GM12878 (cell line): ENCODE results near the gene SCEL. TPM values are rescaled to one million over a fixed set of nuclear protein-coding genes. Genes with fewer than 3 reads are reported as not detected.
A peak's percentile ranks its signal among the peaks of the same experiment; 100 is the strongest.

Experiments used
- ATAC-seq: fragments of 200-7000 bp; cut with Tn5 transposase; 3 replicates; pipeline ENCODE4 v1.9.1; 2020; ENCODE audit warnings: mild to moderate bottlenecking, moderate library complexity
- BruUV-seq: library from RNA; stranded (reverse); fragments of 400-500 nt; replicated peaks from 2 replicates; lab custom pipeline; 2021; lab: Mats Ljungman, UMichigan
- CTCF ChIA-PET: fragments of 300-600 bp; sonication (Branson Sonifier 250); formaldehyde crosslinking; extraction: SDS; loops from one replicate; lab custom pipeline; 2021; ENCODE audit warnings: inconsistent platforms; lab: Yijun Ruan, JAX
- POLR2A ChIA-PET: fragments of 350-600 bp; formaldehyde crosslinking; extraction: SDS; loops from one replicate; lab custom pipeline; 2021; ENCODE audit warnings: inconsistent platforms; lab: Charles Lee
- RAD21 ChIA-PET: fragments of 300-600 bp; sonication (Branson Sonifier 250); formaldehyde crosslinking; loops from one replicate; lab custom pipeline; 2023; ENCODE audit warnings: antibody characterized with exemption; ENCODE audit not compliant: unreplicated experiment; lab: Charles Lee
- SMC1A ChIA-PET: fragments of 300-600 bp; sonication (Branson Sonifier 250); formaldehyde crosslinking; loops from one replicate; lab custom pipeline; 2023; ENCODE audit not compliant: unreplicated experiment, uncharacterized antibody; lab: Charles Lee
- DNase-seq: peaks from one replicate; pipeline ENCODE4 v3.0.0-alpha.2; 2011; ENCODE audit warnings: low read depth, low spot score
- FAIRE-seq: peaks from 3 replicates; lab custom pipeline; 2011; peaks lifted over from hg19 to GRCh38; lab: Jason Lieb, UNC
- H2AFZ ChIP-seq: 2 replicates; pipeline ENCODE4 v1.6.0; 2011; ENCODE audit warnings: low read depth, low read length, control low read depth; ENCODE audit not compliant: control insufficient read depth
- H3K27ac ChIP-seq: 2 replicates; pipeline ENCODE4 v1.5.1; 2011; ENCODE audit warnings: control low read depth; ENCODE audit not compliant: control insufficient read depth, insufficient read depth
- H3K27me3 ChIP-seq, 2 experiments: replicated peaks in 1 of 2; 2 replicates each; pipeline versions ENCODE4 v1.6.0 to v1.6.1; 2011; ENCODE audit warnings: low read length in 1 of 2; ENCODE audit not compliant: control insufficient read depth in 2 of 2, insufficient read depth in 2 of 2
- H3K36me3 ChIP-seq, 2 experiments: 2 replicates each; pipeline ENCODE4 v1.5.1; 2011; ENCODE audit warnings: low read length in 1 of 2; ENCODE audit not compliant: control insufficient read depth in 2 of 2, insufficient read depth in 2 of 2
- H3K4me1 ChIP-seq: 2 replicates; pipeline ENCODE4 v1.6.1; 2011; ENCODE audit warnings: mild to moderate bottlenecking, low read length, moderate library complexity, mixed read lengths; ENCODE audit not compliant: control insufficient read depth, insufficient read depth
- H3K4me2 ChIP-seq: 2 replicates; pipeline ENCODE4 v1.6.0; 2011; ENCODE audit warnings: control low read depth; ENCODE audit not compliant: control insufficient read depth, insufficient read depth
- H3K4me3 ChIP-seq: fragments of 200-600 bp; sonication (generic); 2 replicates; pipeline ENCODE4 v1.5.1; 2016
- H3K79me2 ChIP-seq: 2 replicates; pipeline ENCODE4 v1.6.0; 2011; ENCODE audit warnings: low read length; ENCODE audit not compliant: control insufficient read depth, insufficient read depth
- H3K9ac ChIP-seq: 2 replicates; pipeline ENCODE4 v1.8.0; 2011; ENCODE audit warnings: low read length, control low read depth, mixed read lengths; ENCODE audit not compliant: control insufficient read depth, insufficient read depth
- H3K9me3 ChIP-seq: replicated peaks from 3 replicates; pipeline ENCODE4 v1.5.1; 2011; ENCODE audit warnings: mild to moderate bottlenecking, low read length; ENCODE audit not compliant: control insufficient read depth, insufficient read depth
- H4K20me1 ChIP-seq: 2 replicates; pipeline ENCODE4 v1.6.0; 2011; ENCODE audit not compliant: control insufficient read depth, insufficient read depth
- EP300 ChIP-seq, 2 experiments: fragments of 150-350 bp in 1 of 2; IDR thresholded peaks; 2 replicates each; pipeline ENCODE4 v1.6.1; 2011 to 2012; ENCODE audit warnings: low read depth in 2 of 2, low read length in 2 of 2, borderline replicate concordance in 1 of 2, improper control_type of control experiment in 1 of 2, inconsistent platforms in 1 of 2; ENCODE audit not compliant: control insufficient read depth in 1 of 2
- MTA2 ChIP-seq: fragments of 450-650 bp; IDR thresholded peaks from 2 replicates; pipeline ENCODE4 v1.6.1; 2016; ENCODE audit warnings: low read depth, mild to moderate bottlenecking, moderate library complexity
- RELB ChIP-seq: fragments of 450-650 bp; IDR thresholded peaks from 2 replicates; pipeline ENCODE4 v1.6.1; 2017; ENCODE audit warnings: low read depth, mild to moderate bottlenecking, moderate library complexity
- SMARCA5 ChIP-seq: fragments of 450-650 bp; IDR thresholded peaks from 2 replicates; pipeline ENCODE4 v1.6.1; 2017; ENCODE audit warnings: mild to moderate bottlenecking
- WGBS: methylation state at CpG from one replicate; pipeline ENCODE4 v1.1.6; 2016; ENCODE audit warnings: low lambda C conversion rate; ENCODE audit not compliant: insufficient replicate concordance, insufficient coverage; ENCODE audit errors: missing lambda C conversion rate; 5-methylcytosine and 5-hydroxymethylcytosine counted together
- in situ Hi-C: fragments of 300-500 bp; cut with MboI; formaldehyde crosslinking; loops from 9 replicates; pipeline ENCODE4 v1.14.3; 2018; ENCODE audit warnings: mixed read lengths
- intact Hi-C: fragments of 100-400 bp; cut with micrococcal nuclease; formaldehyde crosslinking; loops from one replicate; pipeline ENCODE4 v1.14.2; 2022; ENCODE audit not compliant: unreplicated experiment
- polyA plus RNA-seq, 11 experiments: library from polyadenylated mRNA; depleted of rRNA in 4 of 11; unstranded in 6 of 11; stranded (reverse) in 5 of 11; fragments of >200 nt; fragmentation: Nextera tagmentation in 4 of 11; fragmentation: Illumina TruSeq in 1 of 11; extraction: Ambion mirVana in 4 of 11; extraction: Trizol in 1 of 11; gene quantifications; 1 replicate in 1 of 11; 2 replicates in 10 of 11; pipeline versions ENCODE4 v1.2.1 to v1.2.3, GENCODE V29; 2011 to 2016; ENCODE audit warnings: inconsistent platforms in 2 of 11, missing spikeins in 2 of 11, low read depth in 1 of 11
- total RNA-seq, 4 experiments: library from RNA; depleted of rRNA in 3 of 4; stranded (reverse); fragments of >200 nt in 3 of 4; fragmentation: Illumina TruSeq in 1 of 4; extraction: Trizol in 1 of 4; gene quantifications; 2 replicates each; pipeline versions ENCODE4 v1.2.1 to v1.2.3, GENCODE V29; 2013 to 2021

SCEL gene
- total and polyA plus RNA-seq, 10 of the 15 experiments (the other 5 are each of a cell fraction or from before 2014, with no cell fraction given): 0.09 to 0.68 (median 0.16) TPM; not detected in 1

DNA sequence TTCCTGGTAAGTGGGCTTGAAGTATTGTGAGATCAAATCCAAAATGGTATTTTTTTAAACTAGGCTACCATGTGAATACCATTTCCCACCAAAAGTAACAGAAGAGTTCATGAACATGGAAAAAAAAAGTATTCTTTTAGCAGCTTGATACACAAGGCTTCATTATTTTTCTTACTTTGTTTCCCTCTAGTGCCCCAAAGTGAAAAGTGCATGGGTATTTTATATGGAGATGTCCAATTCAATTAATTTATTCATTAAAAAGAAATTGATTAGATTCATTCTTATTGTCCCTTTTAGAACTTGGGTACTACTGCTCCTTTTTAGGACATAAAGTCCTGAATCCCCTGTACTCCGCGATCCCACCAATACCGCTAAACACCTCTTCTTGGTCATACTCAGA lies 28.6 kb upstream of the SCEL start (continued):
- no peak for TF ChIP-seq RELB

DNA sequence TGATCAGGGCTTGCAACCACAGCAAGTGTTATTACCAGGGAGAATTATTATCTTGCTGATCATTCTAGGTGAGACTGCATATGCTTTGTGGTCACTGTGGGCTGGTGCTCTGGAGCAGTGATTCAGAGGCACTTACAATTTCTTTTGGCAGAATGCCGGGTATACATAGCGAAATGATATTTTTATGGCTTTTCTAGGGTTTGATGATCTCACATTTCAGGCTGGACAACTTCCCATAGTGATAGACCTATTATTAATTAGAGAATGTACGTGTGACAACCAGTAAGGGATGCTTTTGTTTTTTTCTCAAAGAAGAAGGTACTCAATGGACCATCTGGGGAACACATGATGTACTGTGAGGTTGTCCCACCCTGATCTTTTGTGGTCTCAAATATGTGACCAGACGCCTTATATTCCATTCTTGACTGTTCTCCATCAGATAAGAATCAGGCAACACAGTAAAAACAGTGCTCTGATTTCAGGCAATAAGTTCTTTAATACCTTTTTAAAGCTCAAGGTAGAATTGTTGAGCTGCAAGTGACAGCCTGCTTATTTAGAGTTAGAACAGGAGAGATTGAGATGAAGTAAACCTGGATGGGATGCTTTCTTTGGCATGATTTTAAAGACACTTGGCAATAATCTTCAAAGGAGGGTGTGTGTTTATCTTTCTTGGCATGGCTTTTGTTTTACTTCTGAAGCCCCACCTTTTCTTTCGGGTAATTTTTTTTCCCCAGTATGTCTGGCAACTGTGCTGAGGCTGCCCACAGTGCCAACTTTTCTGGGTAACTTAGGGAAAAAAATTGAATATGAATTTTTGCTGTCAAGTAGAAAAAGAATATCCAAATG lies 27.4 kb upstream of the SCEL start:
- 74% methylated on average over 5 of the region's 5 CpGs for WGBS
- peak; percentile 84 for ATAC-seq
- H3K27ac ChIP-seq: no peak overlapping the region
- no peaks in the 10 kb centered on the region for H3K79me2 ChIP-seq
- intact Hi-C loops: no loop called here
- TF ChIP-seq SMARCA5: no peak
- TF ChIP-seq MTA2: 0 out of 2 replicates have a peak, but pooled peaks have one; percentile 24
- TF ChIP-seq EP300 (IDR thresholded peaks at IDR 0.05; ENCODE audit: borderline replicate concordance in 1 of 2, control insufficient read depth in 1 of 2, low read depth in 2 of 2, low read length in 2 of 2): no peak
- BruUV-seq: no TSS peak
- FAIRE-seq: no peak
- RAD21 ChIA-PET: no interaction called here
- H4K20me1 ChIP-seq: no peaks in the 10 kb centered on the region
- POLR2A ChIA-PET: interaction anchor here (0.7 kb wide), 1 partner anchor 80 kb away, joined by 4 read pairs; no protein-coding TSS in a partner anchor
- H3K4me1 ChIP-seq: peaks cover 10% of the 10 kb centered on the region
- H3K9me3 ChIP-seq: no peaks in the 10 kb centered on the region
- SMC1A ChIA-PET: interaction anchor here (1.2 to 2.1 kb wide), 2 partner anchors 8 to 26 kb away, joined by 3 to 6 read pairs; no protein-coding TSS in a partner anchor
- H2AFZ ChIP-seq: no peak overlapping the region
- DNase-seq: no peak
- CTCF ChIA-PET: interaction anchor here (0.6 to 3.2 kb wide), 3 partner anchors 14 to 1813 kb away, joined by 3 to 15 read pairs (median 3); no protein-coding TSS in a partner anchor
- H3K4me3 ChIP-seq: no peak overlapping the region
- H3K36me3 ChIP-seq: no peaks in the 10 kb centered on the region
- H3K27me3 ChIP-seq: no peaks in the 10 kb centered on the region
- in situ Hi-C loops: no loop called here
- no peak overlapping the region for H3K4me2 ChIP-seq
- no peak overlapping the region for H3K9ac ChIP-seq
